ENCODE data around the gene ADRM1.

ADRM1 gene

GRCh38 chr20:62350098-62350628 is 47.4 kb downstream of the ADRM1 start:
- TF ChIP-seq NFIC (IDR thresholded peaks at IDR 0.05): peak; percentile 98
- TF ChIP-seq ZBTB7A (IDR thresholded peaks at IDR 0.05; ENCODE audit: low read depth): peak; percentile 98
- no peak for TF ChIP-seq CREB1 (IDR thresholded peaks at IDR 0.05; ENCODE audit: low read depth)
- TF ChIP-seq FOXM1 (IDR thresholded peaks at IDR 0.05; ENCODE audit: borderline replicate concordance, low read depth): peak; percentile 95
- no peak for TF ChIP-seq USF1 (IDR thresholded peaks at IDR 0.05)
- peak; percentile 98 for TF ChIP-seq EP300 (IDR thresholded peaks at IDR 0.05; ENCODE audit: borderline replicate concordance)
- peak; percentile 99 for TF ChIP-seq TCF12 (IDR thresholded peaks at IDR 0.05; ENCODE audit: low read depth)
- TF ChIP-seq EGR1 (IDR thresholded peaks at IDR 0.05): no peak; the same call in 1 of the 2 replicates
- peak; percentile 53; the same call in 1 of the 2 replicates for TF ChIP-seq MAX (IDR thresholded peaks at IDR 0.05)
- peak; percentile 95 for TF ChIP-seq TEAD4 (IDR thresholded peaks at IDR 0.05)
- peak; percentile 42; the same call in 1 of the 2 replicates for TF ChIP-seq YY1 (IDR thresholded peaks at IDR 0.05; ENCODE audit: low read depth)

- TF ChIP-seq TEAD4 (IDR thresholded peaks at IDR 0.05) (peak; percentile 29; the same call in 1 of the 2 replicates), ZBTB7A (IDR thresholded peaks at IDR 0.05; ENCODE audit: low read depth) (no peak), RAD21 (IDR thresholded peaks at IDR 0.05; ENCODE audit: low read depth) (no peak), CEBPB (IDR thresholded peaks at IDR 0.05) (0 out of 2 replicates have a peak, but pooled peaks have one; percentile 2), YY1 (IDR thresholded peaks at IDR 0.05; ENCODE audit: low read depth) (peak; percentile 10; the same call in 1 of the 2 replicates)
Measured at GRCh38 chr20:62350629-62351422, 48.0 kb downstream of the ADRM1 start.

GRCh38 chr20:62351469-62352401 is 48.9 kb downstream of the ADRM1 start:
- no peak for TF ChIP-seq NFIC (IDR thresholded peaks at IDR 0.05)
- TF ChIP-seq ZBTB7A (IDR thresholded peaks at IDR 0.05; ENCODE audit: low read depth): peak; percentile 66; the same call in 1 of the 2 replicates
- no peak for TF ChIP-seq YY1 (IDR thresholded peaks at IDR 0.05; ENCODE audit: low read depth)

GRCh38 chr20:62352402-62353288 is 49.8 kb downstream of the ADRM1 start:
- TF ChIP-seq NFIC (IDR thresholded peaks at IDR 0.05) (peak; percentile 98), ZBTB7A (IDR thresholded peaks at IDR 0.05; ENCODE audit: low read depth) (peak; percentile 66; the same call in 1 of the 2 replicates), YY1 (IDR thresholded peaks at IDR 0.05; ENCODE audit: low read depth) (0 out of 2 replicates have a peak, but pooled peaks have one; percentile 36), REST (IDR thresholded peaks at IDR 0.05; ENCODE audit: low read depth) (no peak), RAD21 (IDR thresholded peaks at IDR 0.05; ENCODE audit: low read depth) (peak; percentile 59), CEBPB (IDR thresholded peaks at IDR 0.05) (no peak), TEAD4 (IDR thresholded peaks at IDR 0.05) (peak; percentile 77), FOXM1 (IDR thresholded peaks at IDR 0.05; ENCODE audit: borderline replicate concordance, low read depth) (peak; percentile 80), USF1 (IDR thresholded peaks at IDR 0.05) (peak; percentile 98), CREB1 (IDR thresholded peaks at IDR 0.05; ENCODE audit: low read depth) (no peak), TCF12 (IDR thresholded peaks at IDR 0.05; ENCODE audit: low read depth) (peak; percentile 98), TAF1 (IDR thresholded peaks at IDR 0.05; ENCODE audit: low read depth) (no peak), EP300 (IDR thresholded peaks at IDR 0.05; ENCODE audit: borderline replicate concordance) (peak; percentile 94), MAX (IDR thresholded peaks at IDR 0.05) (peak; percentile 91), EGR1 (IDR thresholded peaks at IDR 0.05) (no peak)

GRCh38 chr20:62353289-62354030 is 50.7 kb downstream of the ADRM1 start:
- TF ChIP-seq EP300 (IDR thresholded peaks at IDR 0.05; ENCODE audit: borderline replicate concordance): 0 out of 2 replicates have a peak, but pooled peaks have one; percentile 6
- no peak for TF ChIP-seq RAD21 (IDR thresholded peaks at IDR 0.05; ENCODE audit: low read depth)
